ENCODE results near the gene NUDT16L1. TPM values are rescaled to one million over a fixed set of nuclear protein-coding genes. Genes with fewer than 3 reads are reported as not detected.

The NUDT16L1 gene
- total RNA-seq, 4 donors from 2014 or later, result 15.4 to 48.3 (median 33.1) TPM

GRCh38 chr16:4682084-4682591 lies 11.2 kb upstream of the NUDT16L1 start:
- intact Hi-C loops (cut with DNase I; ENCODE audit: low total_unique reads), result no loop called here
- Histone ChIP-seq H3K36me3 (no peaks in the 10 kb centered on the region), H3K9me3 (no peaks in the 10 kb centered on the region), H3K27ac (peak overlapping the region in 1 of 2 donors; percentile 12), H3K27me3 (no peaks in the 10 kb centered on the region), H3K4me1 (no peaks in the 10 kb centered on the region), H3K4me3 (no peak overlapping the region)
- no peak for DNase-seq
- no peak for TF ChIP-seq POLR2A (IDR thresholded peaks at IDR 0.05)
- no peak for TF ChIP-seq CTCF (IDR thresholded peaks at IDR 0.05)

- peak in 1 of 2 donors; percentile 59 for DNase-seq
- Histone ChIP-seq H3K36me3 (no peaks in the 10 kb centered on the region), H3K4me1 (no peaks in the 10 kb centered on the region), H3K9me3 (no peaks in the 10 kb centered on the region), H3K27ac (peak overlapping the region in 1 of 2 donors; percentile 12), H3K4me3 (no peak overlapping the region), H3K27me3 (no peaks in the 10 kb centered on the region)
- intact Hi-C loops (cut with DNase I; ENCODE audit: low total_unique reads), result no loop called here
- TF ChIP-seq CTCF (IDR thresholded peaks at IDR 0.05) (peak in 2 of 4 experiments; percentile 30 to 32), POLR2A (IDR thresholded peaks at IDR 0.05) (no peak)
These were observed 10.6 kb upstream of the NUDT16L1 start for GRCh38 chr16:4682616-4683254.

GRCh38 chr16:4683255-4684057 lies 9.9 kb upstream of the NUDT16L1 start:
- H3K4me1 ChIP-seq, result no peaks in the 10 kb centered on the region
- no peaks in the 10 kb centered on the region for H3K9me3 ChIP-seq
- intact Hi-C loops (cut with DNase I; ENCODE audit: low total_unique reads), result no loop called here
- no peaks in the 10 kb centered on the region for H3K27me3 ChIP-seq
- no peaks in the 10 kb centered on the region for H3K36me3 ChIP-seq
- H3K27ac ChIP-seq, result peak overlapping the region in 1 of 2 donors; percentile 12
- no peak overlapping the region for H3K4me3 ChIP-seq
- TF ChIP-seq CTCF (IDR thresholded peaks at IDR 0.05) (no peak), POLR2A (IDR thresholded peaks at IDR 0.05) (no peak)
- DNase-seq, result no peak

- Histone ChIP-seq H3K4me3 (no peak overlapping the region), H3K36me3 (no peaks in the 10 kb centered on the region), H3K27me3 (no peaks in the 10 kb centered on the region), H3K27ac (no peak overlapping the region), H3K9me3 (no peaks in the 10 kb centered on the region), H3K4me1 (no peaks in the 10 kb centered on the region)
- TF ChIP-seq POLR2A (IDR thresholded peaks at IDR 0.05), result no peak
- TF ChIP-seq CTCF (IDR thresholded peaks at IDR 0.05), result no peak
- DNase-seq, result no peak
- intact Hi-C loops (cut with DNase I; ENCODE audit: low total_unique reads), result no loop called here
These were observed 9.2 kb upstream of the NUDT16L1 start for GRCh38 chr16:4684058-4684715.

All from uterus (tissue), 4 donors.